B cell (primary cell): Measurements from ENCODE around the gene ADGRF1. TPM values are rescaled to one million over a fixed set of nuclear protein-coding genes. Genes with fewer than 3 reads are reported as not detected.

Experiments used
- ATAC-seq: fragments of 200-7000 bp; cut with Tn5 transposase; one replicate; pipeline ENCODE4 v1.10.0; 2021; ENCODE audit warnings: low read depth, mild to moderate bottlenecking, moderate number of reproducible peaks, moderate library complexity
- CTCF ChIA-PET: fragments of 350-600 bp; sonication (Branson Sonifier 250); formaldehyde crosslinking; loops from one replicate; lab custom pipeline; 2021; ENCODE audit warnings: antibody characterized with exemption, inconsistent platforms; lab: Charles Lee
- POLR2A ChIA-PET: fragments of 350-600 bp; sonication (Branson Sonifier 250); formaldehyde crosslinking; loops from one replicate; lab custom pipeline; 2021; ENCODE audit warnings: antibody characterized with exemption; lab: Charles Lee
- DNase-seq: peaks from one replicate; pipeline ENCODE4 v3.0.0; 2013
- H2AFZ ChIP-seq: 2 replicates; pipeline ENCODE4 v1.6.1; 2012; ENCODE audit warnings: mild to moderate bottlenecking, low read depth, low read length; ENCODE audit not compliant: insufficient read depth, poor library complexity, severe bottlenecking
- H3K27ac ChIP-seq, 2 donors: 1 replicate in 1 of 2; 2 replicates in 1 of 2; pipeline ENCODE4 v1.5.1; 2012 to 2013; ENCODE audit warnings: low read length in 2 of 2, mild to moderate bottlenecking in 2 of 2, moderate library complexity in 1 of 2
- H3K27me3 ChIP-seq, 4 experiments: fragments of 200-600 bp in 1 of 4; sonication (generic) in 1 of 4; replicated peaks in 1 of 4; 1 replicate in 2 of 4; 2 replicates in 2 of 4; pipeline versions ENCODE4 v1.6.1 to v1.7.0; 2013 to 2016; ENCODE audit warnings: low read length in 3 of 4, mild to moderate bottlenecking in 2 of 4, mixed read lengths in 1 of 4, moderate library complexity in 1 of 4; ENCODE audit not compliant: insufficient read depth in 4 of 4, control insufficient read depth in 3 of 4; ENCODE audit errors: control extremely low read depth in 1 of 4
- H3K36me3 ChIP-seq, 2 experiments: replicated peaks in 1 of 2; 1 replicate in 1 of 2; 2 replicates in 1 of 2; pipeline versions ENCODE4 v1.6.1 to v1.7.1; 2013; ENCODE audit warnings: low read length in 1 of 2; ENCODE audit not compliant: insufficient read depth in 2 of 2, control insufficient read depth in 1 of 2; ENCODE audit errors: control extremely low read depth in 1 of 2, extremely low read depth in 1 of 2
- H3K4me1 ChIP-seq, 2 donors: fragments of 200-600 bp in 1 of 2; sonication (generic) in 1 of 2; 1 replicate in 1 of 2; 2 replicates in 1 of 2; pipeline versions ENCODE4 v1.5.1 to v1.6.1; 2013 to 2017; ENCODE audit warnings: low read length in 2 of 2; ENCODE audit not compliant: control insufficient read depth in 2 of 2, insufficient read depth in 2 of 2
- H3K4me2 ChIP-seq: replicated peaks from 2 replicates; pipeline ENCODE3; 2012; ENCODE audit warnings: mild to moderate bottlenecking, low read depth, low read length; ENCODE audit not compliant: poor library complexity, severe bottlenecking
- H3K4me3 ChIP-seq, 5 experiments: fragments of 200-600 bp in 1 of 5; sonication (generic) in 1 of 5; 1 replicate in 3 of 5; 2 replicates in 2 of 5; pipeline versions ENCODE4 v1.5.1 to v1.7.0; 2011 to 2016; ENCODE audit warnings: low read length in 4 of 5, mild to moderate bottlenecking in 4 of 5, low read depth in 2 of 5, control low read depth in 1 of 5, moderate library complexity in 1 of 5; ENCODE audit not compliant: insufficient read depth in 1 of 5; ENCODE audit errors: control extremely low read depth in 1 of 5, extremely low read depth in 1 of 5
- H3K79me2 ChIP-seq: fragments of 200-600 bp; sonication (generic); one replicate; pipeline ENCODE4 v1.6.0; 2016; ENCODE audit warnings: low read length; ENCODE audit not compliant: control insufficient read depth, insufficient read depth
- H3K9ac ChIP-seq: fragments of 200-600 bp; sonication (generic); 2 replicates; pipeline ENCODE4 v1.6.1; 2017; ENCODE audit warnings: mild to moderate bottlenecking, low read length, moderate library complexity
- H3K9me3 ChIP-seq, 3 donors: one replicate each; pipeline versions ENCODE4 v1.6.1 to v1.7.1; 2013; ENCODE audit warnings: low read length in 2 of 3; ENCODE audit not compliant: control insufficient read depth in 2 of 3, insufficient read depth in 1 of 3; ENCODE audit errors: control extremely low read depth in 1 of 3
- H4K20me1 ChIP-seq: 2 replicates; pipeline ENCODE4 v1.6.0; 2012; ENCODE audit warnings: mild to moderate bottlenecking, low read length; ENCODE audit not compliant: insufficient read depth, control insufficient read depth, poor library complexity, severe bottlenecking
- H3K27ac Mint-ChIP-seq: one replicate; pipeline ENCODE4 v1.8.0; 2021; ENCODE audit warnings: mixed read lengths
- H3K27me3 Mint-ChIP-seq: one replicate; pipeline ENCODE4 v1.8.0; 2021; ENCODE audit warnings: mixed read lengths
- H3K4me1 Mint-ChIP-seq: one replicate; pipeline ENCODE4 v1.8.0; 2021; ENCODE audit warnings: mixed read lengths
- H3K4me3 Mint-ChIP-seq: one replicate; pipeline ENCODE4 v1.8.0; 2021; ENCODE audit warnings: mixed read lengths
- H3K9me3 Mint-ChIP-seq: one replicate; pipeline ENCODE4 v1.8.0; 2022; ENCODE audit warnings: mixed read lengths; ENCODE audit not compliant: insufficient read depth
- CTCF ChIP-seq: fragments of 200-600 bp; IDR thresholded peaks from one replicate; pipeline ENCODE4 v1.8.0; 2022; ENCODE audit warnings: antibody characterized with exemption, mild to moderate bottlenecking
- EZH2 ChIP-seq: IDR thresholded peaks from 2 replicates; pipeline ENCODE4 v1.6.1; 2012; ENCODE audit warnings: borderline replicate concordance, low read depth, mild to moderate bottlenecking, moderate library complexity, low read length; ENCODE audit not compliant: insufficient read depth, poor library complexity, severe bottlenecking
- WGBS: methylation state at CpG from one replicate; pipeline ENCODE4 v1.1.5; 2013; ENCODE audit warnings: missing lambda C conversion rate; ENCODE audit not compliant: insufficient coverage; 5-methylcytosine and 5-hydroxymethylcytosine counted together
- intact Hi-C: fragments of 100-400 bp; cut with micrococcal nuclease; formaldehyde crosslinking; loops from one replicate; pipeline ENCODE4 v1.10.0; 2022
- polyA plus RNA-seq: library from polyadenylated mRNA; depleted of rRNA; stranded (reverse); fragments of >200 nt; gene quantifications from 2 replicates; pipeline ENCODE4 v1.2.3, GENCODE V29; 2012
- total RNA-seq, 2 donors: library from RNA; stranded (reverse); fragments of 120-200 nt in 1 of 2; gene quantifications; 1 replicate in 1 of 2; 2 replicates in 1 of 2; pipeline versions ENCODE4 v1.2.3 to v1.2.4, GENCODE V29; 2013 to 2022

Gene ADGRF1
- total and polyA plus RNA-seq, 2 donors (not counting 1 experiment from before 2014, with no cell fraction given), result not detected

- Mint-ChIP-seq H3K4me3 (no peak overlapping the region), H3K4me1 (peaks cover 2% of the 10 kb centered on the region), H3K27me3 (peaks cover 11% of the 10 kb centered on the region), H3K27ac (no peak overlapping the region), H3K9me3 (no peaks in the 10 kb centered on the region)
- H3K79me2 ChIP-seq, result no peaks in the 10 kb centered on the region
- H2AFZ ChIP-seq, result no peak overlapping the region
- DNase-seq (no peak), ATAC-seq (no peak)
- WGBS, result no CpG with 5 or more reads among the region's 1 CpG
- no peak overlapping the region for H3K9ac ChIP-seq
- H3K4me3 ChIP-seq, result no peak overlapping the region
- ChIA-PET POLR2A (no interaction called here), CTCF (no interaction called here)
- intact Hi-C loops, result loop anchor here (10.0 kb wide), 1 partner anchor 198 kb away; no protein-coding TSS in a partner anchor
- H3K27ac ChIP-seq, result no peak overlapping the region
- H3K9me3 ChIP-seq, result no peaks in the 10 kb centered on the region
- H3K27me3 ChIP-seq, result no peaks in the 10 kb centered on the region
- no peaks in the 10 kb centered on the region for H3K36me3 ChIP-seq
- no peak overlapping the region for H3K4me2 ChIP-seq
- no peaks in the 10 kb centered on the region for H4K20me1 ChIP-seq
- no peaks in the 10 kb centered on the region for H3K4me1 ChIP-seq
- TF ChIP-seq CTCF (no peak), EZH2 (no peak)
These were observed 1.2 kb upstream of the ADGRF1 start for GRCh38 chr6:47043286-47043685.

- no peak overlapping the region for H3K4me3 ChIP-seq
- H3K4me2 ChIP-seq, result no peak overlapping the region
- Mint-ChIP-seq H3K27me3 (peaks cover 6% of the 10 kb centered on the region), H3K4me3 (no peak overlapping the region), H3K4me1 (no peaks in the 10 kb centered on the region), H3K27ac (no peak overlapping the region), H3K9me3 (no peaks in the 10 kb centered on the region)
- no peaks in the 10 kb centered on the region for H3K79me2 ChIP-seq
- no peak for DNase-seq
- no peaks in the 10 kb centered on the region for H3K36me3 ChIP-seq
- intact Hi-C loops, result loop anchor here (10.0 kb wide), 1 partner anchor 197 kb away; no protein-coding TSS in a partner anchor
- no peaks in the 10 kb centered on the region for H3K4me1 ChIP-seq
- ATAC-seq, result no peak
- POLR2A ChIA-PET, result no interaction called here
- no peaks in the 10 kb centered on the region for H4K20me1 ChIP-seq
- no peak overlapping the region for H3K27ac ChIP-seq
- H2AFZ ChIP-seq, result no peak overlapping the region
- CTCF ChIA-PET, result no interaction called here
- no peaks in the 10 kb centered on the region for H3K27me3 ChIP-seq
- TF ChIP-seq EZH2 (no peak), CTCF (no peak)
- H3K9me3 ChIP-seq, result no peaks in the 10 kb centered on the region
- no CpG with 5 or more reads among the region's 2 CpGs for WGBS
- H3K9ac ChIP-seq, result no peak overlapping the region
These were observed 391 bp downstream of the ADGRF1 start for GRCh38 chr6:47041741-47042140.
